Caco-2 (cell line): ENCODE data around the gene PIGS. TPM values are rescaled to one million over a fixed set of nuclear protein-coding genes. Genes with fewer than 3 reads are reported as not detected.
A peak's percentile ranks its signal among the peaks of the same experiment; 100 is the strongest.

Experiments
- BruUV-seq: library from RNA; stranded (reverse); fragments of 400-500 nt; replicated peaks from 2 replicates; lab custom pipeline; 2021; lab: Mats Ljungman, UMichigan
- CTCF ChIA-PET: fragments of 300-600 bp; sonication (Branson Sonifier 250); formaldehyde crosslinking; loops from one replicate; lab custom pipeline; 2022; ENCODE audit warnings: antibody characterized with exemption; lab: Charles Lee
- POLR2A ChIA-PET: fragments of 300-600 bp; sonication (Branson Sonifier 250); formaldehyde crosslinking; loops from one replicate; lab custom pipeline; 2022; ENCODE audit warnings: antibody characterized with exemption; lab: Charles Lee
- DNase-seq, 2 experiments: peaks; one replicate each; pipeline versions ENCODE4 v3.0.0 to v3.0.0-alpha.2; 2020 to 2022
- H3K27me3 ChIP-seq: replicated peaks from 2 replicates; pipeline ENCODE4 v1.6.0; 2011; ENCODE audit warnings: low read length; ENCODE audit not compliant: control insufficient read depth, insufficient read depth
- H3K36me3 ChIP-seq: 2 replicates; pipeline ENCODE4 v1.5.1; 2011; ENCODE audit warnings: low read length; ENCODE audit not compliant: control insufficient read depth, insufficient read depth
- H3K4me1 ChIP-seq: fragments of 250-450 bp; sonication (Bioruptor Pico); 2 replicates; pipeline ENCODE4 v1.5.1; 2020; ENCODE audit warnings: mild to moderate bottlenecking
- H3K4me3 ChIP-seq: 2 replicates; pipeline ENCODE4 v1.5.1; 2011; ENCODE audit warnings: low read depth, mild to moderate bottlenecking, control low read depth, low read length
- H3K9me3 ChIP-seq: fragments of 250-450 bp; sonication (Bioruptor Pico); 2 replicates; pipeline ENCODE4 v1.5.1; 2020; ENCODE audit warnings: mild to moderate bottlenecking, moderate library complexity
- H3K27ac Mint-ChIP-seq: one replicate; pipeline ENCODE4 v1.8.0; 2022; ENCODE audit warnings: mixed read lengths; ENCODE audit not compliant: unreplicated experiment
- H3K27me3 Mint-ChIP-seq: one replicate; pipeline ENCODE4 v1.8.0; 2022; ENCODE audit warnings: mixed read lengths; ENCODE audit not compliant: insufficient read depth, unreplicated experiment
- H3K36me3 Mint-ChIP-seq: one replicate; pipeline ENCODE4 v1.8.0; 2022; ENCODE audit warnings: mild to moderate bottlenecking, mixed read lengths; ENCODE audit not compliant: insufficient read depth, unreplicated experiment
- H3K4me1 Mint-ChIP-seq: one replicate; pipeline ENCODE4 v1.8.0; 2022; ENCODE audit warnings: low read depth, mixed read lengths; ENCODE audit not compliant: unreplicated experiment
- H3K4me3 Mint-ChIP-seq: one replicate; pipeline ENCODE4 v1.8.0; 2022; ENCODE audit warnings: mild to moderate bottlenecking, moderate library complexity, mixed read lengths; ENCODE audit not compliant: unreplicated experiment
- H3K9me3 Mint-ChIP-seq: one replicate; pipeline ENCODE4 v1.8.0; 2022; ENCODE audit warnings: mixed read lengths; ENCODE audit not compliant: unreplicated experiment
- CTCF ChIP-seq, 2 experiments: fragments of 200-600 bp in 1 of 2; IDR thresholded peaks; 1 replicate in 1 of 2; 2 replicates in 1 of 2; pipeline versions ENCODE4 v1.5.1 to v1.8.0; 2011 to 2022; ENCODE audit warnings: antibody characterized with exemption in 1 of 2, control low read depth in 1 of 2, inconsistent platforms in 1 of 2, low read depth in 1 of 2, low read length in 1 of 2, mild to moderate bottlenecking in 1 of 2, moderate library complexity in 1 of 2; ENCODE audit not compliant: insufficient read depth in 1 of 2, severe bottlenecking in 1 of 2, unreplicated experiment in 1 of 2
- intact Hi-C: fragments of 100-400 bp; cut with micrococcal nuclease; formaldehyde crosslinking; loops from one replicate; pipeline ENCODE4 v1.10.0; 2022; ENCODE audit not compliant: unreplicated experiment
- total RNA-seq: library from RNA; stranded (reverse); gene quantifications from 2 replicates; pipeline ENCODE4 v1.2.3, GENCODE V29; 2022

The PIGS gene
- total RNA-seq, 1 experiment from 2014 or later, result 99.6 TPM

DNA sequence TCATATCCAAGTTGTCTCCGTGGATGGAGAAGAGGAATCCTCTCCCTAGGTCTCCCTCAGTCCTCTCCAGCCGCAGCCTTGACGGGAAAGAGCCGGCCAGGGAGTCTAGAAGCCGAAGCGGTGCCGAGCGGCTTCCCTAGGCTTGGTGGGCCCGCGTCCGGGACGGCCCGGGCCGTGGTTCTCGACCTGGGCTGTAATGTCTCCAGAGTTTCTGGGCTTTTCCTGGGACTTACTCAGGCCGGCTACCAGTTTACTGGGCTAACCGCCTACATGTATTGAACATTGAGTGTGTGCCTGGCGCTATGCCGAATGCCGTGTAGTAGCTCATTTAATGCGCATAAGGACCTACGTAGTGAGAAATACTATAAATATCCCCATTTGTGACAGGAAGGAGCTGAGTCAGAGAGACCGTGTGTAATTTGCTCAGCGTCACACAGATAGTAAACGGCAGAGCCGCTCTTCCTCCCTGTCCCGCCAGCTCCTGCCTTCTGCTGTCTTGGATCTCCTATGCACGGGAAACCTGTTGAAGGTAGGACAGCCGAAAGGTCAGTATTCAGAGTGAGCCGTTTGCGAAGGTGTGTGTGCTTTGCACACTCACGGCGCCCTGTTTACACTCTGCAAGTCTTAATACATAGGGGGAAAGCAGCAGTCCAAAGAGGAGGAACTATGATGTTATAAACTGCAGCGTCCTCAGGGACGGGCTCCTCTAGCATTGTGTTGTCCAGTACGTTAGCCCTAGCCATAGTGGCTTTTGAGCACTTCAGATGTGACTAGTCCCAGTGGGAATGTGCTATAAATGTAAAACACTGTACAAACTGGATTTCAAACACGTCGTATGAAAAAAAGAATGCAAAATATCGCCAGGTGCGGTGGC is 28.2 kb upstream of the PIGS start:
- H3K27ac Mint-ChIP-seq, result peak overlapping the region; percentile 99
- Histone ChIP-seq H3K4me1 (peaks cover 6% of the 10 kb centered on the region), H3K4me3 (peak overlapping the region; percentile 86), H3K36me3 (no peaks in the 10 kb centered on the region), H3K27me3 (no peaks in the 10 kb centered on the region), H3K9me3 (no peaks in the 10 kb centered on the region)
- H3K27me3 Mint-ChIP-seq, result no peaks in the 10 kb centered on the region
- CTCF ChIA-PET, result interaction anchor here (0.8 to 1.0 kb wide), 3 partner anchors 13 to 183 kb away, joined by 3 read pairs; partner anchors contain the start of gene PIGS
- intact Hi-C loops, result loop anchor here (2.0 to 10.0 kb wide), 2 partner anchors 23 to 45 kb away; partner anchors contain the start of genes ALDOC and BLTP2
- H3K9me3 Mint-ChIP-seq, result no peaks in the 10 kb centered on the region
- TF ChIP-seq CTCF (IDR thresholded peaks at IDR 0.05; ENCODE audit: insufficient read depth in 1 of 2, low read depth in 1 of 2, low read length in 1 of 2, severe bottlenecking in 1 of 2, unreplicated experiment in 1 of 2), result no peak
- peaks cover 20% of the 10 kb centered on the region for H3K4me1 Mint-ChIP-seq
- peaks cover 45% of the 10 kb centered on the region for H3K36me3 Mint-ChIP-seq
- DNase-seq, result peak; percentile 55 to 65
- H3K4me3 Mint-ChIP-seq, result peak overlapping the region; percentile 96
- POLR2A ChIA-PET, result interaction anchor here (0.5 to 1.4 kb wide), 6 partner anchors 15 to 62 kb away, joined by 3 to 9 read pairs (median 6); partner anchors contain the start of genes ALDOC, BLTP2, PIGS and SDF2
- BruUV-seq, result TSS peak; percentile 83

GRCh38 chr17:28598799-28599310 is 27.5 kb upstream of the PIGS start, which contains the start of gene SPAG5:
SPAG5 (minus strand) TSS chr17:28599025; CDS start chr17:28598946, 79 bp downstream.
- TF ChIP-seq CTCF (IDR thresholded peaks at IDR 0.05; ENCODE audit: insufficient read depth in 1 of 2, low read depth in 1 of 2, low read length in 1 of 2, severe bottlenecking in 1 of 2, unreplicated experiment in 1 of 2), result no peak
- peak within 1 kb of the TSS; percentile 99 for H3K27ac Mint-ChIP-seq
- intact Hi-C loops, result loop anchor here (2.0 to 10.0 kb wide), 2 partner anchors 22 to 46 kb away; partner anchors contain the start of genes ALDOC and BLTP2
- Histone ChIP-seq H3K4me3 (peak within 1 kb of the TSS; percentile 86), H3K27me3 (no peaks in the 10 kb centered on the region), H3K36me3 (no peaks in the 10 kb centered on the region), H3K4me1 (peaks cover 6% of the 10 kb centered on the region), H3K9me3 (no peaks in the 10 kb centered on the region)
- H3K27me3 Mint-ChIP-seq, result no peaks in the 10 kb centered on the region
- peak within 1 kb of the TSS; percentile 96 for H3K4me3 Mint-ChIP-seq
- peaks cover 20% of the 10 kb centered on the region for H3K4me1 Mint-ChIP-seq
- peak; percentile 94 to 98 for DNase-seq
- CTCF ChIA-PET, result interaction anchor here (0.7 to 1.0 kb wide), 4 partner anchors 14 to 182 kb away, joined by 3 read pairs; partner anchors contain the start of genes NEK8 and PIGS
- POLR2A ChIA-PET, result interaction anchor here (0.5 to 2.0 kb wide), 8 partner anchors 15 to 120 kb away, joined by 3 to 9 read pairs (median 7); partner anchors contain the start of genes ALDOC, BLTP2, PIGS and PROCA1
- no peaks in the 10 kb centered on the region for H3K9me3 Mint-ChIP-seq
- peaks cover 41% of the 10 kb centered on the region for H3K36me3 Mint-ChIP-seq
- no TSS peak for BruUV-seq

DNA sequence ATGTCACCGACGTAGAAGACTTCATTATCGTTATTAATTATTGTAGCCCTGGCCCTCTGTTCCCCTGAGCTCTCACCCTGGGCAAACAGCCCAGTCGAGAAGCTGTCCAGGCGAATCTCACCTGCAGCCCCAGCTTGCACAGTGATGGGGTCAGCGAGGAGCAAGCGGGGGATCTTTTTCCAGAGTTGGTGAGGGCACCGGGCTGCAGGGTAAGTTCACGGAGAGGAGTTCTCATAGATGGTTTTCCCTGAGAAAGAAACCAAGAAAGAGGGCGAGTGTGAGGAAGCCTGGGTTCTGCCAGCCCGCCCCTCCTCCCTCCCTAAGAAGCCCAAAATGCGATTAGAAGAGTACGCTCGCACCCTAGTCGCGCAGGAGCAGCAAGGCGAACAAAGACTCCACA is 27.1 kb upstream of the PIGS start:
- Mint-ChIP-seq H3K4me3 (peak overlapping the region; percentile 96), H3K27ac (peak overlapping the region; percentile 99), H3K9me3 (no peaks in the 10 kb centered on the region), H3K36me3 (peaks cover 41% of the 10 kb centered on the region), H3K27me3 (no peaks in the 10 kb centered on the region), H3K4me1 (peaks cover 19% of the 10 kb centered on the region)
- no peaks in the 10 kb centered on the region for H3K9me3 ChIP-seq
- no peak for DNase-seq
- H3K27me3 ChIP-seq, result no peaks in the 10 kb centered on the region
- H3K4me1 ChIP-seq, result peaks cover 6% of the 10 kb centered on the region
- TSS peak; percentile 72 for BruUV-seq
- TF ChIP-seq CTCF (IDR thresholded peaks at IDR 0.05; ENCODE audit: insufficient read depth in 1 of 2, low read depth in 1 of 2, low read length in 1 of 2, severe bottlenecking in 1 of 2, unreplicated experiment in 1 of 2), result no peak
- ChIA-PET POLR2A (interaction anchor here (0.5 to 2.0 kb wide), 3 partner anchors 27 to 121 kb away, joined by 6 to 7 read pairs (median 7); partner anchors contain the start of genes PIGS, PROCA1 and RPL23A), CTCF (interaction anchor here (0.7 kb wide), 1 partner anchor 130 kb away, joined by 3 read pairs; the partner anchor contains the start of gene NEK8)
- H3K36me3 ChIP-seq, result no peaks in the 10 kb centered on the region
- intact Hi-C loops, result loop anchor here (2.0 to 10.0 kb wide), 2 partner anchors 22 to 46 kb away; partner anchors contain the start of genes ALDOC and BLTP2
- peak overlapping the region; percentile 86 for H3K4me3 ChIP-seq
